Measurements from ENCODE around the gene ATP1B3. TPM values are rescaled to one million over a fixed set of nuclear protein-coding genes. Genes with fewer than 3 reads are reported as not detected.

The ATP1B3 gene
- total and polyA plus RNA-seq, 9 of the 15 experiments (the other 6 are each of a cell fraction or from before 2014, with no cell fraction given): 48.3 to 202 (median 123) TPM

- H3K4me1 ChIP-seq (replicated peaks in 1 of 2; ENCODE audit: control insufficient read depth in 2 of 2, insufficient read depth in 2 of 2, low read length in 2 of 2): peaks cover 6 to 14% of the 10 kb centered on the region in 2 experiments; a peak in 2 of 5 replicates
- 0% methylated on average over 19 of the region's 19 CpGs for WGBS (ENCODE audit: insufficient coverage, low coverage, missing lambda C conversion rate)
- ATAC-seq (peak; percentile 84), DNase-seq (ENCODE audit: extremely low read depth in 1 of 4, low spot score in 3 of 4) (peak; percentile 82 to 91 (median 86)), FAIRE-seq (peak; percentile 91)
- no TSS peak for BruUV-seq (replicated peaks)
- intact Hi-C loops (cut with micrococcal nuclease): loop anchor here (1.0 to 5.0 kb wide), 3 partner anchors 37 to 137 kb away; partner anchors contain the start of gene RNF7
- peaks cover 13% of the 10 kb centered on the region; the same call in 1 of the 2 replicates for H4K20me1 ChIP-seq (replicated peaks; ENCODE audit: control insufficient read depth, insufficient read depth, low read length)
- POLR2A ChIA-PET: interaction anchor here (0.6 to 4.0 kb wide), 11 partner anchors 11 to 136 kb away, joined by 3 to 26 read pairs (median 3); no protein-coding TSS in a partner anchor
- in situ Hi-C loops (cut with MboI): no loop called here
- H3K4me3 ChIP-seq: peak overlapping the region; percentile 98
- peaks cover 13% of the 10 kb centered on the region; the same call in 1 of the 3 replicates for H3K36me3 ChIP-seq (ENCODE audit: control insufficient read depth, insufficient read depth, low read length)
- no peaks in the 10 kb centered on the region for H3K9me1 ChIP-seq (ENCODE audit: control insufficient read depth, insufficient read depth, low read length)
- H2AFZ ChIP-seq (ENCODE audit: low read depth, low read length): peak overlapping the region; percentile 96
- H3K27ac ChIP-seq (ENCODE audit: extremely low read depth, low read depth, low read length): peak overlapping the region; percentile 72
- H3K27me3 ChIP-seq (ENCODE audit: control insufficient read depth in 2 of 2, insufficient read depth in 2 of 2, low read length in 2 of 2): no peaks in the 10 kb centered on the region
- H3K79me2 ChIP-seq (ENCODE audit: control insufficient read depth, insufficient read depth, low read length): peaks cover 41% of the 10 kb centered on the region
- CTCF ChIA-PET (ENCODE audit: low intra/inter-chr PET ratio): interaction anchor here (1.8 kb wide), 1 partner anchor 137 kb away, joined by 16 read pairs; the partner anchor contains the start of gene RNF7
- no peaks in the 10 kb centered on the region for H3K9me3 ChIP-seq (replicated peaks; ENCODE audit: control insufficient read depth, insufficient read depth, low read depth, low read length)
- H3K4me2 ChIP-seq (ENCODE audit: insufficient read depth, low read length): peak overlapping the region; percentile 81
- peak overlapping the region; percentile 79 to 95 for H3K9ac ChIP-seq (ENCODE audit: insufficient read depth in 1 of 2, low read depth in 2 of 2, low read length in 2 of 2)
- TF ChIP-seq CEBPB (tag; IDR thresholded peaks at IDR 0.05) (no peak), SMARCA4 (IDR thresholded peaks at IDR 0.05) (no peak), EP300 (IDR thresholded peaks at IDR 0.05; ENCODE audit: low read length) (0 out of 2 replicates have a peak, but pooled peaks have one; percentile 23), TCF15 (CRISPR knock-in tag; IDR thresholded peaks at IDR 0.05) (no peak), ZFP36 (IDR thresholded peaks at IDR 0.05; ENCODE audit: low read depth, low read length, partially characterized antibody) (no peak), SNRNP70 (optimal IDR thresholded peaks at IDR 0.05; ENCODE audit: low read depth, low read length) (no peak), GTF2B (IDR thresholded peaks at IDR 0.05; ENCODE audit: extremely low read depth, insufficient read length) (no peak), HCFC1 (IDR thresholded peaks at IDR 0.05; ENCODE audit: low read depth, low read length) (peak; percentile 19; the same call in 1 of the 2 replicates), ZBTB17 (CRISPR knock-in tag; IDR thresholded peaks at IDR 0.05) (no peak), DNMT1 (IDR thresholded peaks at IDR 0.05) (no peak), CBFB (CRISPR knock-in tag; IDR thresholded peaks at IDR 0.05) (no peak), CSDE1 (IDR thresholded peaks at IDR 0.05) (no peak), FOXM1 (IDR thresholded peaks at IDR 0.05; ENCODE audit: low read depth) (no peak), FOXM1 (CRISPR knock-in tag; IDR thresholded peaks at IDR 0.05; ENCODE audit: low read depth) (no peak), PRPF4 (IDR thresholded peaks at IDR 0.05; ENCODE audit: insufficient read depth, low read depth, low read length, poor library complexity, severe bottlenecking) (no peak), ELF4 (CRISPR knock-in tag; IDR thresholded peaks at IDR 0.05) (no peak), MCM7 (IDR thresholded peaks at IDR 0.05) (no peak), TBP (optimal IDR thresholded peaks at IDR 0.05; ENCODE audit: low read depth, low read length) (peak; percentile 45), ID3 (CRISPR knock-in tag; IDR thresholded peaks at IDR 0.05) (no peak), ID3 (tag; IDR thresholded peaks at IDR 0.05) (no peak), RCOR1 (IDR thresholded peaks at IDR 0.05; ENCODE audit: borderline replicate concordance in 1 of 2, low read depth in 2 of 2, low read length in 2 of 2) (peak in 1 of 2 experiments; percentile 61; a peak in 1 of 4 replicates), CBX8 (IDR thresholded peaks at IDR 0.05; ENCODE audit: borderline replicate concordance, extremely low read depth, low read depth, low read length, poor library complexity, severe bottlenecking) (no peak), SUPT5H (IDR thresholded peaks at IDR 0.05) (no peak), ZNF134 (CRISPR knock-in tag; conservative IDR thresholded peaks at IDR 0.05) (no peak), FOS (IDR thresholded peaks at IDR 0.05; ENCODE audit: extremely low read depth, insufficient read length) (no peak)
Observed at GRCh38 chr3:141875374-141875892, 1.0 kb upstream of the ATP1B3 start.
